H1 (cell line): ENCODE measurements around the gene BCAR1. TPM values are rescaled to one million over a fixed set of nuclear protein-coding genes. Genes with fewer than 3 reads are reported as not detected.

Experiments used
- CBX8 ChIP-seq: fragments of 300-800, 300-1000 bp; sonication (generic); IDR thresholded peaks from 2 replicates; pipeline ENCODE4 v1.7.1; 2016; ENCODE audit warnings: low read depth, low read length, borderline replicate concordance
- GTF2F1 ChIP-seq: IDR thresholded peaks from 2 replicates; pipeline ENCODE4 v1.6.1; 2012; ENCODE audit warnings: low read depth, low read length, improper control_type of control experiment, borderline replicate concordance
- polyA plus RNA-seq, 7 experiments: library from polyadenylated mRNA; depleted of rRNA in 3 of 7; stranded (reverse) in 5 of 7; unstranded in 2 of 7; fragments of >200 nt in 5 of 7; fragments of 200-250 nt in 2 of 7; gene quantifications; 1 replicate in 5 of 7; 2 replicates in 1 of 7; 4 replicates in 1 of 7; pipeline versions ENCODE4 v1.2.1 to v1.2.3, GENCODE V29; 2011 to 2013; ENCODE audit warnings: missing spikeins in 2 of 7, mixed read lengths in 2 of 7
- total RNA-seq: library from RNA; stranded (reverse); fragmentation: NEBNext Ultra II Directional; extraction: Animal tissue kit (Norgen Biotek cat#: 25700); gene quantifications from 2 replicates; pipeline ENCODE4 v1.2.1, GENCODE V29; 2021

BCAR1 gene
- total and polyA plus RNA-seq, 2 of the 8 experiments (the other 6 are each of a cell fraction or from before 2014, with no cell fraction given) = 59.8 to 105 TPM

GRCh38 chr16:75261590-75262078 is 10.2 kb upstream of the BCAR1 start (continued):
- TF ChIP-seq GTF2F1 (no peak), CBX8 (no peak)
